Mammary epithelial cell (primary cell): ENCODE measurements around the gene CACNA2D4.

Source experiments
- CTCF ChIP-seq, 2 donors: IDR thresholded peaks in 1 of 2; conservative IDR thresholded peaks in 1 of 2; 2 replicates each; pipeline ENCODE4 v1.5.1; 2011 to 2012; ENCODE audit warnings: inconsistent platforms in 2 of 2, low read length in 2 of 2, mild to moderate bottlenecking in 2 of 2, control low read depth in 1 of 2, low read depth in 1 of 2; ENCODE audit not compliant: insufficient read depth in 1 of 2; ENCODE audit errors: extremely low read depth in 1 of 2
- EZH2 ChIP-seq: IDR thresholded peaks from 2 replicates; pipeline ENCODE4 v1.6.1; 2012; ENCODE audit warnings: low read length, inconsistent platforms, borderline replicate concordance

- no peak for TF ChIP-seq CTCF (conservative IDR thresholded peaks at IDR 0.05 in 1 of 2, IDR thresholded peaks at IDR 0.05 in 1 of 2; ENCODE audit: extremely low read depth in 1 of 2, insufficient read depth in 1 of 2, low read depth in 1 of 2, low read length in 2 of 2)
- no peak for TF ChIP-seq EZH2
These were observed 11.0 kb upstream of the CACNA2D4 start for GRCh38 chr12:1929241-1929984.
